Measurements from ENCODE around the gene UPK1A. TPM values are rescaled to one million over a fixed set of nuclear protein-coding genes. Genes with fewer than 3 reads are reported as not detected.

UPK1A gene
- total RNA-seq, 1 donor from 2014 or later: 0.18 TPM

GRCh38 chr19:35703343-35703742, 37.0 kb downstream of the UPK1A start:
- Histone ChIP-seq H3K4me3 (ENCODE audit: insufficient read depth, low read depth, low read length) (no peak overlapping the region), H2AFZ (ENCODE audit: low read depth, low read length) (no peak overlapping the region), H3K9ac (ENCODE audit: low read length) (no peak overlapping the region), H3K4me1 (ENCODE audit: insufficient read depth, low read length) (peaks cover 6% of the 10 kb centered on the region), H3K27me3 (ENCODE audit: insufficient read depth, low read length) (no peaks in the 10 kb centered on the region), H4K20me1 (ENCODE audit: insufficient read depth, low read length) (no peaks in the 10 kb centered on the region), H3K27ac (ENCODE audit: low read depth, low read length) (no peak overlapping the region), H3K9me3 (ENCODE audit: insufficient read depth, low read depth, low read length) (no peaks in the 10 kb centered on the region), H3K36me3 (ENCODE audit: insufficient read depth, low read length) (no peaks in the 10 kb centered on the region), H3K4me2 (ENCODE audit: low read length) (no peak overlapping the region), H3K79me2 (ENCODE audit: insufficient read depth, low read length) (no peaks in the 10 kb centered on the region)
- peaks cover 24% of the 10 kb centered on the region for H3K27me3 Mint-ChIP-seq (ENCODE audit: low read depth, unreplicated experiment)
- no peak for TF ChIP-seq EZH2 (IDR thresholded peaks at IDR 0.05; ENCODE audit: insufficient read depth, low read length)
- TF ChIP-seq CTCF (IDR thresholded peaks at IDR 0.05; ENCODE audit: insufficient read depth, low read depth, low read length): no peak
- H3K27ac Mint-ChIP-seq (ENCODE audit: unreplicated experiment): no peak overlapping the region
- H3K9me3 Mint-ChIP-seq (ENCODE audit: unreplicated experiment): peaks cover 2% of the 10 kb centered on the region
- H3K36me3 Mint-ChIP-seq (ENCODE audit: low read depth, unreplicated experiment): no peaks in the 10 kb centered on the region
- H3K4me3 Mint-ChIP-seq (ENCODE audit: unreplicated experiment): no peak overlapping the region
- peaks cover 2% of the 10 kb centered on the region for H3K4me1 Mint-ChIP-seq (ENCODE audit: low read depth, unreplicated experiment)
- DNase-seq (ENCODE audit: low read depth) (no peak), FAIRE-seq (no peak)

GRCh38 chr19:35704218-35704617, 37.9 kb downstream of the UPK1A start, which contains the start of gene ZBTB32:
Gene ZBTB32, plus strand, starts transcription at chr19:35704558. Its CDS starts 10,069 bp downstream, at chr19:35714627.
- FAIRE-seq (no peak), DNase-seq (ENCODE audit: low read depth) (peak; percentile 46)
- TF ChIP-seq EZH2 (IDR thresholded peaks at IDR 0.05; ENCODE audit: insufficient read depth, low read length): no peak
- TF ChIP-seq CTCF (IDR thresholded peaks at IDR 0.05; ENCODE audit: insufficient read depth, low read depth, low read length): no peak
- Histone ChIP-seq H3K9ac (ENCODE audit: low read length) (no peak within 1 kb of the TSS), H3K9me3 (ENCODE audit: insufficient read depth, low read depth, low read length) (no peaks in the 10 kb centered on the region), H3K79me2 (ENCODE audit: insufficient read depth, low read length) (no peaks in the 10 kb centered on the region), H4K20me1 (ENCODE audit: insufficient read depth, low read length) (no peaks in the 10 kb centered on the region), H3K27me3 (ENCODE audit: insufficient read depth, low read length) (no peaks in the 10 kb centered on the region), H3K36me3 (ENCODE audit: insufficient read depth, low read length) (no peaks in the 10 kb centered on the region), H3K4me1 (ENCODE audit: insufficient read depth, low read length) (peaks cover 6% of the 10 kb centered on the region), H2AFZ (ENCODE audit: low read depth, low read length) (no peak within 1 kb of the TSS), H3K27ac (ENCODE audit: low read depth, low read length) (no peak within 1 kb of the TSS), H3K4me3 (ENCODE audit: insufficient read depth, low read depth, low read length) (no peak within 1 kb of the TSS), H3K4me2 (ENCODE audit: low read length) (no peak within 1 kb of the TSS)
- H3K36me3 Mint-ChIP-seq (ENCODE audit: low read depth, unreplicated experiment): no peaks in the 10 kb centered on the region
- no peak within 1 kb of the TSS for H3K4me3 Mint-ChIP-seq (ENCODE audit: unreplicated experiment)
- H3K9me3 Mint-ChIP-seq (ENCODE audit: unreplicated experiment): peaks cover 2% of the 10 kb centered on the region
- no peak within 1 kb of the TSS for H3K27ac Mint-ChIP-seq (ENCODE audit: unreplicated experiment)
- peaks cover 18% of the 10 kb centered on the region for H3K27me3 Mint-ChIP-seq (ENCODE audit: low read depth, unreplicated experiment)
- peaks cover 2% of the 10 kb centered on the region for H3K4me1 Mint-ChIP-seq (ENCODE audit: low read depth, unreplicated experiment)

GRCh38 chr19:35708391-35708790, 42.1 kb downstream of the UPK1A start:
- H3K4me1 ChIP-seq (ENCODE audit: insufficient read depth, low read length): no peaks in the 10 kb centered on the region
- FAIRE-seq: no peak
- Mint-ChIP-seq H3K4me3 (ENCODE audit: unreplicated experiment) (no peak overlapping the region), H3K4me1 (ENCODE audit: low read depth, unreplicated experiment) (no peaks in the 10 kb centered on the region), H3K36me3 (ENCODE audit: low read depth, unreplicated experiment) (peaks cover 3% of the 10 kb centered on the region), H3K9me3 (ENCODE audit: unreplicated experiment) (peaks cover 2% of the 10 kb centered on the region), H3K27ac (ENCODE audit: unreplicated experiment) (no peak overlapping the region), H3K27me3 (ENCODE audit: low read depth, unreplicated experiment) (peaks cover 12% of the 10 kb centered on the region)
- no peak overlapping the region for H3K27ac ChIP-seq (ENCODE audit: low read depth, low read length)
- H4K20me1 ChIP-seq (ENCODE audit: insufficient read depth, low read length): no peaks in the 10 kb centered on the region
- H3K36me3 ChIP-seq (ENCODE audit: insufficient read depth, low read length): no peaks in the 10 kb centered on the region
- TF ChIP-seq EZH2 (IDR thresholded peaks at IDR 0.05; ENCODE audit: insufficient read depth, low read length) (no peak), CTCF (IDR thresholded peaks at IDR 0.05; ENCODE audit: insufficient read depth, low read depth, low read length) (no peak)
- no peak overlapping the region for H3K4me2 ChIP-seq (ENCODE audit: low read length)
- no peak overlapping the region for H3K9ac ChIP-seq (ENCODE audit: low read length)
- H3K9me3 ChIP-seq (ENCODE audit: insufficient read depth, low read depth, low read length): no peaks in the 10 kb centered on the region
- no peak overlapping the region for H2AFZ ChIP-seq (ENCODE audit: low read depth, low read length)
- DNase-seq (ENCODE audit: low read depth): no peak
- no peak overlapping the region for H3K4me3 ChIP-seq (ENCODE audit: insufficient read depth, low read depth, low read length)
- H3K27me3 ChIP-seq (ENCODE audit: insufficient read depth, low read length): no peaks in the 10 kb centered on the region
- H3K79me2 ChIP-seq (ENCODE audit: insufficient read depth, low read length): no peaks in the 10 kb centered on the region

All from astrocyte (in vitro differentiated cells and primary cell).